Activated naive CD8-positive, alpha-beta T cell treated with anti-CD3 and anti-CD28 coated beads, Interleukin-2, amount 10 ng/mL, durations not matched to agents 7 days and 5 days (primary cell): Measurements from ENCODE around the gene PLBD2. TPM values are rescaled to one million over a fixed set of nuclear protein-coding genes. Genes with fewer than 3 reads are reported as not detected.

Experiments
- ATAC-seq: fragments of 150-1000 bp; cut with Tn5 transposase; one replicate; pipeline ENCODE4 v1.10.0; 2021; ENCODE audit warnings: low read depth, moderate library complexity
- POLR2A ChIA-PET: fragments of 350-600 bp; sonication (Branson Sonifier 250); formaldehyde crosslinking; loops from one replicate; lab custom pipeline; 2021; ENCODE audit warnings: antibody characterized with exemption; lab: Charles Lee
- DNase-seq: peaks from one replicate; pipeline ENCODE4 v3.0.0; 2021
- H3K27ac Mint-ChIP-seq: one replicate; pipeline ENCODE4 v1.8.0; 2022; ENCODE audit warnings: mild to moderate bottlenecking, mixed read lengths
- H3K27me3 Mint-ChIP-seq: one replicate; pipeline ENCODE4 v1.8.0; 2022; ENCODE audit warnings: mild to moderate bottlenecking, moderate library complexity, mixed read lengths
- H3K36me3 Mint-ChIP-seq: one replicate; pipeline ENCODE4 v1.8.0; 2021; ENCODE audit warnings: mild to moderate bottlenecking, mixed read lengths
- H3K4me1 Mint-ChIP-seq: one replicate; pipeline ENCODE4 v1.8.0; 2021; ENCODE audit warnings: mixed read lengths
- H3K4me3 Mint-ChIP-seq: one replicate; pipeline ENCODE4 v1.8.0; 2022; ENCODE audit warnings: mild to moderate bottlenecking, moderate library complexity, mixed read lengths
- H3K9me3 Mint-ChIP-seq: one replicate; pipeline ENCODE4 v1.8.0; 2021; ENCODE audit warnings: mixed read lengths
- total RNA-seq, 2 experiments: library from RNA; stranded (reverse); gene quantifications; one replicate each; pipeline ENCODE4 v1.2.3, GENCODE V29; 2021

PLBD2 gene
- total RNA-seq, 2 experiments from 2014 or later, result 12.8 to 13.6 TPM

GRCh38 chr12:113386866-113387566 is 28.6 kb downstream of the PLBD2 start:
- POLR2A ChIA-PET, result no interaction called here
- Mint-ChIP-seq H3K27ac (no peak overlapping the region), H3K4me3 (no peak overlapping the region), H3K27me3 (no peaks in the 10 kb centered on the region), H3K4me1 (no peaks in the 10 kb centered on the region), H3K9me3 (no peaks in the 10 kb centered on the region), H3K36me3 (peaks cover 4% of the 10 kb centered on the region)
- DNase-seq, result no peak
- no peak for ATAC-seq

- Mint-ChIP-seq H3K9me3 (no peaks in the 10 kb centered on the region), H3K4me3 (no peak overlapping the region), H3K4me1 (no peaks in the 10 kb centered on the region), H3K27ac (no peak overlapping the region), H3K36me3 (peaks cover 4% of the 10 kb centered on the region), H3K27me3 (no peaks in the 10 kb centered on the region)
- ATAC-seq (no peak), DNase-seq (no peak)
- POLR2A ChIA-PET, result no interaction called here
Observed at GRCh38 chr12:113387631-113388030, 29.2 kb downstream of the PLBD2 start.

GRCh38 chr12:113388351-113388750 is 30.0 kb downstream of the PLBD2 start:
- H3K9me3 Mint-ChIP-seq, result no peaks in the 10 kb centered on the region
- H3K36me3 Mint-ChIP-seq, result peaks cover 4% of the 10 kb centered on the region
- no peak overlapping the region for H3K4me3 Mint-ChIP-seq
- H3K27ac Mint-ChIP-seq, result no peak overlapping the region
- POLR2A ChIA-PET, result no interaction called here
- no peak for DNase-seq
- no peaks in the 10 kb centered on the region for H3K27me3 Mint-ChIP-seq
- ATAC-seq, result no peak
- H3K4me1 Mint-ChIP-seq, result no peaks in the 10 kb centered on the region

GRCh38 chr12:113390064-113391043 is 32.0 kb downstream of the PLBD2 start:
- POLR2A ChIA-PET, result no interaction called here
- no peak overlapping the region for H3K4me3 Mint-ChIP-seq
- ATAC-seq (no peak), DNase-seq (no peak)
- no peak overlapping the region for H3K27ac Mint-ChIP-seq
- H3K4me1 Mint-ChIP-seq, result no peaks in the 10 kb centered on the region
- H3K36me3 Mint-ChIP-seq, result no peaks in the 10 kb centered on the region
- H3K9me3 Mint-ChIP-seq, result no peaks in the 10 kb centered on the region
- H3K27me3 Mint-ChIP-seq, result no peaks in the 10 kb centered on the region

- POLR2A ChIA-PET, result no interaction called here
- Mint-ChIP-seq H3K4me1 (no peaks in the 10 kb centered on the region), H3K9me3 (no peaks in the 10 kb centered on the region), H3K27me3 (no peaks in the 10 kb centered on the region), H3K4me3 (no peak overlapping the region), H3K27ac (no peak overlapping the region), H3K36me3 (no peaks in the 10 kb centered on the region)
- ATAC-seq (no peak), DNase-seq (no peak)
Observed at GRCh38 chr12:113391145-113391544, 32.8 kb downstream of the PLBD2 start.

GRCh38 chr12:113391650-113392337 is 33.4 kb downstream of the PLBD2 start:
- no peaks in the 10 kb centered on the region for H3K36me3 Mint-ChIP-seq
- DNase-seq (no peak), ATAC-seq (no peak)
- no peak overlapping the region for H3K4me3 Mint-ChIP-seq
- H3K4me1 Mint-ChIP-seq, result no peaks in the 10 kb centered on the region
- H3K9me3 Mint-ChIP-seq, result no peaks in the 10 kb centered on the region
- POLR2A ChIA-PET, result no interaction called here
- no peaks in the 10 kb centered on the region for H3K27me3 Mint-ChIP-seq
- no peak overlapping the region for H3K27ac Mint-ChIP-seq

- POLR2A ChIA-PET, result no interaction called here
- DNase-seq (no peak), ATAC-seq (no peak)
- H3K9me3 Mint-ChIP-seq, result no peaks in the 10 kb centered on the region
- no peaks in the 10 kb centered on the region for H3K27me3 Mint-ChIP-seq
- no peaks in the 10 kb centered on the region for H3K36me3 Mint-ChIP-seq
- H3K4me3 Mint-ChIP-seq, result no peak overlapping the region
- H3K27ac Mint-ChIP-seq, result no peak overlapping the region
- no peaks in the 10 kb centered on the region for H3K4me1 Mint-ChIP-seq
Observed at GRCh38 chr12:113392520-113392919, 34.1 kb downstream of the PLBD2 start.

- no peaks in the 10 kb centered on the region for H3K4me1 Mint-ChIP-seq
- H3K27me3 Mint-ChIP-seq, result peaks cover 1% of the 10 kb centered on the region
- H3K4me3 Mint-ChIP-seq, result no peak overlapping the region
- no peak for DNase-seq
- H3K27ac Mint-ChIP-seq, result no peak overlapping the region
- ATAC-seq, result no peak
- POLR2A ChIA-PET, result no interaction called here
- H3K36me3 Mint-ChIP-seq, result no peaks in the 10 kb centered on the region
- H3K9me3 Mint-ChIP-seq, result no peaks in the 10 kb centered on the region
Observed at GRCh38 chr12:113392988-113393579, 34.7 kb downstream of the PLBD2 start.

GRCh38 chr12:113393749-113394148 is 35.4 kb downstream of the PLBD2 start:
- ATAC-seq (no peak), DNase-seq (no peak)
- no peaks in the 10 kb centered on the region for H3K9me3 Mint-ChIP-seq
- H3K4me3 Mint-ChIP-seq, result no peak overlapping the region
- peaks cover 1% of the 10 kb centered on the region for H3K27me3 Mint-ChIP-seq
- H3K27ac Mint-ChIP-seq, result no peak overlapping the region
- H3K36me3 Mint-ChIP-seq, result no peaks in the 10 kb centered on the region
- POLR2A ChIA-PET, result no interaction called here
- no peaks in the 10 kb centered on the region for H3K4me1 Mint-ChIP-seq

- Mint-ChIP-seq H3K4me3 (no peak overlapping the region), H3K27ac (no peak overlapping the region), H3K36me3 (no peaks in the 10 kb centered on the region), H3K27me3 (peaks cover 3% of the 10 kb centered on the region), H3K9me3 (no peaks in the 10 kb centered on the region), H3K4me1 (no peaks in the 10 kb centered on the region)
- POLR2A ChIA-PET, result no interaction called here
- DNase-seq, result no peak
- ATAC-seq, result no peak
Observed at GRCh38 chr12:113395119-113395518, 36.7 kb downstream of the PLBD2 start.

GRCh38 chr12:113396200-113396599 is 37.8 kb downstream of the PLBD2 start:
- ATAC-seq, result no peak
- H3K4me3 Mint-ChIP-seq, result no peak overlapping the region
- H3K9me3 Mint-ChIP-seq, result no peaks in the 10 kb centered on the region
- H3K36me3 Mint-ChIP-seq, result no peaks in the 10 kb centered on the region
- H3K27ac Mint-ChIP-seq, result no peak overlapping the region
- no peak for DNase-seq
- H3K4me1 Mint-ChIP-seq, result no peaks in the 10 kb centered on the region
- peaks cover 5% of the 10 kb centered on the region for H3K27me3 Mint-ChIP-seq
- POLR2A ChIA-PET, result no interaction called here

- H3K27me3 Mint-ChIP-seq, result peaks cover 5% of the 10 kb centered on the region
- DNase-seq, result no peak
- H3K4me3 Mint-ChIP-seq, result no peak overlapping the region
- no peaks in the 10 kb centered on the region for H3K9me3 Mint-ChIP-seq
- POLR2A ChIA-PET, result no interaction called here
- no peak for ATAC-seq
- no peak overlapping the region for H3K27ac Mint-ChIP-seq
- H3K4me1 Mint-ChIP-seq, result no peaks in the 10 kb centered on the region
- H3K36me3 Mint-ChIP-seq, result no peaks in the 10 kb centered on the region
Observed at GRCh38 chr12:113396828-113397496, 38.6 kb downstream of the PLBD2 start.
